GM13976 (cell line): Measurements from ENCODE around the gene MYL3.

ENCODE experiments used
- DNase-seq: peaks from one replicate; pipeline ENCODE4 v3.0.0; 2012; ENCODE audit warnings: low spot score
- in situ Hi-C: fragments of 300-500 bp; cut with MboI; formaldehyde crosslinking; loops from one replicate; pipeline ENCODE4 v1.12.0; 2022; ENCODE audit warnings: low sequenced_read_pairs, mixed read lengths, inconsistent platforms; ENCODE audit not compliant: unreplicated experiment
- TF ChIP-seq, protein P1 (sequence below): IDR thresholded peaks from 2 replicates; pipeline ENCODE4 v1.5.1; 2012; ENCODE audit warnings: borderline replicate concordance, mild to moderate bottlenecking; ENCODE audit not compliant: insufficient read depth; ENCODE audit errors: extremely low read depth, missing control alignments, control extremely low read depth

Gene MYL3

GRCh38 chr3:46868287-46868686 is 5.0 kb upstream of the MYL3 start:
- no peak for DNase-seq
- in situ Hi-C loops = no loop called here
- TF ChIP-seq, protein P1, sequence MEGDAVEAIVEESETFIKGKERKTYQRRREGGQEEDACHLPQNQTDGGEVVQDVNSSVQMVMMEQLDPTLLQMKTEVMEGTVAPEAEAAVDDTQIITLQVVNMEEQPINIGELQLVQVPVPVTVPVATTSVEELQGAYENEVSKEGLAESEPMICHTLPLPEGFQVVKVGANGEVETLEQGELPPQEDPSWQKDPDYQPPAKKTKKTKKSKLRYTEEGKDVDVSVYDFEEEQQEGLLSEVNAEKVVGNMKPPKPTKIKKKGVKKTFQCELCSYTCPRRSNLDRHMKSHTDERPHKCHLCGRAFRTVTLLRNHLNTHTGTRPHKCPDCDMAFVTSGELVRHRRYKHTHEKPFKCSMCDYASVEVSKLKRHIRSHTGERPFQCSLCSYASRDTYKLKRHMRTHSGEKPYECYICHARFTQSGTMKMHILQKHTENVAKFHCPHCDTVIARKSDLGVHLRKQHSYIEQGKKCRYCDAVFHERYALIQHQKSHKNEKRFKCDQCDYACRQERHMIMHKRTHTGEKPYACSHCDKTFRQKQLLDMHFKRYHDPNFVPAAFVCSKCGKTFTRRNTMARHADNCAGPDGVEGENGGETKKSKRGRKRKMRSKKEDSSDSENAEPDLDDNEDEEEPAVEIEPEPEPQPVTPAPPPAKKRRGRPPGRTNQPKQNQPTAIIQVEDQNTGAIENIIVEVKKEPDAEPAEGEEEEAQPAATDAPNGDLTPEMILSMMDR = no peak

- DNase-seq = no peak
- TF ChIP-seq, protein P1 = no peak
- in situ Hi-C loops = no loop called here
Measured at GRCh38 chr3:46867550-46867898, 4.3 kb upstream of the MYL3 start.

- DNase-seq = peak; percentile 88
- in situ Hi-C loops = no loop called here
- TF ChIP-seq, protein P1 = peak; percentile 94
Measured at GRCh38 chr3:46866720-46867549, 3.7 kb upstream of the MYL3 start.

- TF ChIP-seq, protein P1 = no peak
- no peak for DNase-seq
- in situ Hi-C loops = no loop called here
Measured at GRCh38 chr3:46866032-46866595, 2.9 kb upstream of the MYL3 start.

DNA sequence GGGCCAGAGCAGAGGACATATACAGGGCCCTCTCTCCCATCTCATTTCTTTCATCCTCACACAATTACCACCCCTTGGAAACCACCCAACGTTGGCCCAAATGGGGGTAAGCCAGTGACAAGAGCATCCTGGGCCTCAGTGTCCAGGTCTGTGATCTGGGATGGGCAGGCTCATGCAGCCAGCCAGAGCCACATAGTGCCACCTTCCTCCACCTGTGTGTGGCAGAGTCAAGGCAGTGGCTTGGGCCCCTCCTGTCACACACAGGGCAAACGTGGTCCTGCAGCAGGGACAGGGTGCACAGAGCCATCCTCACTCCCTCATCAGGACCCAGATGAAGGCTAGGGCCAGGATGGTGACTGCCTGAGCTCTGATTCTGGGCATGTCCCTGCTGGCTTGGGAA is 2.3 kb upstream of the MYL3 start:
- no peak for DNase-seq
- in situ Hi-C loops = no loop called here
- TF ChIP-seq, protein P1 = no peak

- DNase-seq = no peak
- TF ChIP-seq, protein P1 = no peak
- in situ Hi-C loops = no loop called here
Measured at GRCh38 chr3:46865031-46865507, 1.8 kb upstream of the MYL3 start.
